Left lung (tissue), 10 donors: ENCODE results near the gene ANKS4B. TPM values are rescaled to one million over a fixed set of nuclear protein-coding genes. Genes with fewer than 3 reads are reported as not detected.

Source experiments
- ATAC-seq: fragments of 200-7000 bp; cut with Tn5 transposase; one replicate; pipeline ENCODE4 v1.9.1; 2020; ENCODE audit warnings: moderate library complexity
- DNase-seq, 4 donors: peaks; one replicate each; pipeline ENCODE4 v3.0.0-alpha.2; 2013 to 2020
- H3K27ac ChIP-seq, 2 donors: fragments of 200-600 bp; sonication (generic) in 1 of 2; one replicate each; pipeline versions ENCODE4 v1.5.0 to v1.8.0; 2020 to 2021
- H3K27me3 ChIP-seq, 2 donors: fragments of 200-600 bp; sonication (generic) in 1 of 2; one replicate each; pipeline versions ENCODE4 v1.5.0 to v1.8.0; 2020 to 2021
- H3K36me3 ChIP-seq, 2 donors: fragments of 200-600 bp; sonication (generic) in 1 of 2; one replicate each; pipeline versions ENCODE4 v1.5.0 to v1.8.0; 2020 to 2021
- H3K4me1 ChIP-seq, 2 donors: fragments of 200-600 bp; one replicate each; pipeline ENCODE4 v1.8.0; 2021
- H3K4me3 ChIP-seq, 2 donors: fragments of 200-600 bp; sonication (generic) in 1 of 2; one replicate each; pipeline versions ENCODE4 v1.5.0 to v1.8.0; 2020 to 2021; ENCODE audit warnings: mild to moderate bottlenecking in 1 of 2
- H3K9me3 ChIP-seq, 2 donors: fragments of 200-600 bp; sonication (generic) in 1 of 2; one replicate each; pipeline versions ENCODE4 v1.5.0 to v1.8.0; 2020 to 2021
- intact Hi-C, 2 donors: fragments of 100-400 bp; cut with DNase I; formaldehyde crosslinking; loops; one replicate each; pipeline versions ENCODE4 v1.11.2 to v1.14.2; 2022
- polyA plus RNA-seq, 6 donors: library from polyadenylated mRNA; unstranded; fragments of 120-200 nt; gene quantifications; one replicate each; pipeline ENCODE4 v1.2.1, GENCODE V29; 2013; ENCODE audit not compliant: insufficient read length in 6 of 6
- total RNA-seq, 2 donors: library from RNA; stranded (reverse); fragmentation: NEBNext Ultra II Directional; extraction: Animal tissue kit (Norgen Biotek cat#: 25700); gene quantifications; one replicate each; pipeline ENCODE4 v1.2.1, GENCODE V29; 2021
- TF ChIP-seq, protein P1 (sequence below), 2 donors: fragments of 200-600 bp; sonication (generic) in 1 of 2; IDR thresholded peaks; one replicate each; pipeline versions ENCODE4 v1.5.0 to v1.8.0; 2021; ENCODE audit warnings: antibody characterized with exemption in 2 of 2
- donor health status: DM: no; HTN: yes; CAD: no.
- donor health status: DM: no; HTN: no; CAD: no.

The ANKS4B gene
- total and polyA plus RNA-seq, 8 donors, result 0.07 to 0.18 (median 0.10) TPM; not detected in 2

DNA sequence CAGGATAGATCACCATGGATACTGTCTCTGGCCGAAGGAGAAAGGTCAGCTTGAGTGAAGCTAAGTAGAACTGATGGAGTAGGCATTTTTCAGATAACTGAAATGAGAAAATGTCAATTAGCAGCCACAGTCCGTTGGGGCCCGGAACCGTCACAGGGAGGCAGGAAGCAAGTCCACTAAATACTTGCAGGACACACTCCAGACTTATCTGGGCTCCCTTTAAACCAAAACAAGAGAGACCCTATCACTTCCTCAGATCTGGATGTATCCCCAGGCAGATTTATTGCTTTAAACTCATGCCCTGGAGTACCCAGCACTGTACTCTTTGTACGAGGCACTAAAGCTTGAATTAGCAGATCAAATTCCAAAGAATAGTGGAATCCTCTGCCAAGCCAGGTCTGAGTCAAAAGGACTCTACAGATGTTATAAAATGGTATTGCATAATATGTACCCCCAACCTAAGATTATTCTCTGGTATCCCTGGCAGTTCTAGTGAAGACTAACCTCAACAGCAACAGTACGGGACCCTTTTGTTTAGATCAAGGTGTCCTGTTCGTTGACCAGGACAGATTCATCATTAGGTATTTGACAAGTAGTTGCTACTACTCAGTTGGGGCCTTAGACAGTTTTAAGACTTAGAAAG, 30.2 kb upstream of the ANKS4B start:
- TF ChIP-seq, protein P1, sequence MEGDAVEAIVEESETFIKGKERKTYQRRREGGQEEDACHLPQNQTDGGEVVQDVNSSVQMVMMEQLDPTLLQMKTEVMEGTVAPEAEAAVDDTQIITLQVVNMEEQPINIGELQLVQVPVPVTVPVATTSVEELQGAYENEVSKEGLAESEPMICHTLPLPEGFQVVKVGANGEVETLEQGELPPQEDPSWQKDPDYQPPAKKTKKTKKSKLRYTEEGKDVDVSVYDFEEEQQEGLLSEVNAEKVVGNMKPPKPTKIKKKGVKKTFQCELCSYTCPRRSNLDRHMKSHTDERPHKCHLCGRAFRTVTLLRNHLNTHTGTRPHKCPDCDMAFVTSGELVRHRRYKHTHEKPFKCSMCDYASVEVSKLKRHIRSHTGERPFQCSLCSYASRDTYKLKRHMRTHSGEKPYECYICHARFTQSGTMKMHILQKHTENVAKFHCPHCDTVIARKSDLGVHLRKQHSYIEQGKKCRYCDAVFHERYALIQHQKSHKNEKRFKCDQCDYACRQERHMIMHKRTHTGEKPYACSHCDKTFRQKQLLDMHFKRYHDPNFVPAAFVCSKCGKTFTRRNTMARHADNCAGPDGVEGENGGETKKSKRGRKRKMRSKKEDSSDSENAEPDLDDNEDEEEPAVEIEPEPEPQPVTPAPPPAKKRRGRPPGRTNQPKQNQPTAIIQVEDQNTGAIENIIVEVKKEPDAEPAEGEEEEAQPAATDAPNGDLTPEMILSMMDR (IDR thresholded peaks at IDR 0.05), result no peak
- Histone ChIP-seq H3K9me3 (no peaks in the 10 kb centered on the region), H3K4me1 (no peaks in the 10 kb centered on the region), H3K27me3 (no peaks in the 10 kb centered on the region), H3K4me3 (no peak overlapping the region), H3K36me3 (no peaks in the 10 kb centered on the region), H3K27ac (no peak overlapping the region)
- no peak for ATAC-seq
- intact Hi-C loops, result no loop called here
- DNase-seq, result no peak

DNA sequence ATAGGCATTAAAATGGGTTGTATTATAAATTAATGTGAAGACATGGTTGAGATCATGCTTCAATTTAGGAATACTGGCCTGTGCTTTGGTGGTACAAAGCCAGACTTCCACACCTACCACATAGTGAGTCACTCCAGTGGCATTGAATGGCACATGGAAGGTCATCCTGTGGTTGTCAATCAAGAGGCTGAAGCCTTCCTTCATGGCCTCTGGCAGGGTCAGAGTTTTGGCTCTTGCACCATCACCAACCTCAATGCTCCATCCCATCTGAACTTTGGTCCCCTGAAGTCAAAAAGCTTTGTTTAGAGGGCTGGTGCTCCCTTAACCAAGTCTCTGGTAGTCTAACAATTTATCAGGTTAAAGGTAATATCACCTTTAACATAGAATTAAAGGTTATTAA, 28.2 kb upstream of the ANKS4B start:
- DNase-seq (no peak), ATAC-seq (no peak)
- H3K4me1 ChIP-seq, result no peaks in the 10 kb centered on the region
- TF ChIP-seq, protein P1 (IDR thresholded peaks at IDR 0.05), result no peak
- no peaks in the 10 kb centered on the region for H3K36me3 ChIP-seq
- H3K27ac ChIP-seq, result no peak overlapping the region
- no peak overlapping the region for H3K4me3 ChIP-seq
- H3K27me3 ChIP-seq, result no peaks in the 10 kb centered on the region
- intact Hi-C loops, result no loop called here
- H3K9me3 ChIP-seq, result no peaks in the 10 kb centered on the region

DNA sequence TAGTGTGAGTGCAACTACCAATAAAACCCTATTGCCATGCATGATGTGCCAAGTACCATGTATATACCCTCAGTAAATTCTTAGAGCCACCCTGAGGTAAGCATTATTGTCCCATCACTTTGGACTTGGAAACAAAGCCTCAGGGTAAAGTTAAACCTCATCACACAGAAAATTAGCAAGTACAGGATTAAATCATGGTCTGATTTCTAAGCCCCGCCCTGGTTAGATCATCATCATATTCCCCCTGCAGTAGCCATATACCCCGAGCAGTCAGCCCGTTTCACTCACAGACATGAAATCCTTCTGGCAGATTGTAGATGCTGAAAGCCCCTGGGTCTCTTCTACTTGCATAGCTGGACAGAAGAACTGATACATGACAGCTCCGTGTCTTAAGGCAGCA, 26.9 kb upstream of the ANKS4B start:
- H3K9me3 ChIP-seq, result no peaks in the 10 kb centered on the region
- H3K27ac ChIP-seq, result no peak overlapping the region
- no peak for ATAC-seq
- no peaks in the 10 kb centered on the region for H3K27me3 ChIP-seq
- intact Hi-C loops, result no loop called here
- H3K36me3 ChIP-seq, result no peaks in the 10 kb centered on the region
- no peak overlapping the region for H3K4me3 ChIP-seq
- TF ChIP-seq, protein P1 (IDR thresholded peaks at IDR 0.05), result no peak
- DNase-seq, result no peak
- no peaks in the 10 kb centered on the region for H3K4me1 ChIP-seq

DNA sequence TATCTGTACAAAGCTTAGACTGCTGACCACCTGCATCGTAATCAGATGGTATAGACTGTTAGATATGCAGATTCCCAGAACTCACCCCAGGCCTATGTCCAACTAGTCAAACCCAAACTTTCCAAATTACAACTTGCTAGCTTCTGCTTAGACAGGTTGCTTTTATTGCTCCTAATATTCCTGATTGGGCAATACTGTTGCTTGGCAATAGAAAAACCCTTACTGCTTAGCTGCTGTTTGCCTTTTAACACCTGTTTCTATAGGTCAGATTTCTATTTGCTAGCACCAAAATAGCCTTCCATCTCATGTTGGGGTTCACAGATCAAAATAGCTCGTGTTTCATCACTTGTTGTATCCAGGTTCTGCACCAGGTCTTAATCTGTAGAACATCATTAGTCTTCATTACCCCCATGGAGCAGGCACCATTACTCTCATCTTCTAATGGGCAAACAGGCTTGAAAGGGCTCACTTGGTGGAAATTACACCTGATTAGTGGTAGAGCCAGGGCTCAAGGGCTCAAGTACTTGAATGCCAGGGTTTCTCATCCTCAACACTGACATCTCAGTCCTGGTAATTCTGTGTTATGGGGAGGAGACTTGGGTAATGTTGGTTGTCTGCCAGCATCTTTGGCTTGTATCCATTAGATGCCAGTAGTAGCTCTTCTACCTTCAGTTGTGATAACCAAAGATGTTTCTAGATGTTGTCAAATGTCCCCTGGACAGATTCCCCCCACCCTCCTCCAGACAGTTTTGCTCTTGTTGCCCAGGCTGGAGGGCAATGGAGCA, 24.9 kb upstream of the ANKS4B start:
- no peak overlapping the region for H3K4me3 ChIP-seq
- no peak for ATAC-seq
- intact Hi-C loops, result no loop called here
- no peaks in the 10 kb centered on the region for H3K36me3 ChIP-seq
- TF ChIP-seq, protein P1 (IDR thresholded peaks at IDR 0.05), result no peak
- H3K4me1 ChIP-seq, result no peaks in the 10 kb centered on the region
- no peaks in the 10 kb centered on the region for H3K27me3 ChIP-seq
- DNase-seq, result no peak
- no peak overlapping the region for H3K27ac ChIP-seq
- no peaks in the 10 kb centered on the region for H3K9me3 ChIP-seq

DNA sequence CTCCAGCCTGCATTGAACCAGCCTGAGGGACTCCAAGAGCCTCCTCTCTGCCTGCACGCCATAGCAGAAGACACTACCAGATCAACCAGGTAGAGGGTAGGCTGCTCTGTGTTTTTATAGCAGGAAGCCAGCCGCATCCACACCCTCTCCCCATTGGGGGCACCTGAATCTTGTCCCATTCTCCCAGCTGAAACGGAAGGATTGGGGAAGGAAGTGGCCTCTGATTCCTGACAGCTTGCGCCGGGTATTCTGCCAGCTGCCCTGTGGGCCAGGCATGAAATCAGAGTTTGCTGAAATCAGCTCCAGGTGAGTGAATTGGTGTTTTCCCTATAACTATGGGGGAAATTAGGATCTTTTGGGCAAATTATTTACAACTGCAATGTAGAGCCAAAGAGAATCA, 22.0 kb upstream of the ANKS4B start, which contains the start of gene ZP2:
Gene ZP2 (minus strand): TSS at position 89 of the 400 bp plus-strand sequence. CDS start 27 bp downstream, at position 62.
- H3K9me3 ChIP-seq, result no peaks in the 10 kb centered on the region
- H3K27ac ChIP-seq, result no peak within 1 kb of the TSS
- TF ChIP-seq, protein P1 (IDR thresholded peaks at IDR 0.05), result no peak
- peaks cover 0 to 4% of the 10 kb centered on the region in 2 donors for H3K27me3 ChIP-seq
- intact Hi-C loops, result no loop called here
- DNase-seq, result no peak
- ATAC-seq, result no peak
- no peaks in the 10 kb centered on the region for H3K4me1 ChIP-seq
- H3K36me3 ChIP-seq, result no peaks in the 10 kb centered on the region
- no peak within 1 kb of the TSS for H3K4me3 ChIP-seq
